Activated CD4-positive, alpha-beta T cell treated with anti-CD3 and anti-CD28 coated beads, Interleukin-2, Interleukin-4, amounts not matched to agents 100 ng/mL and 50 ng/mL, durations not matched to agents 16 hours and 8 hours (primary cell): ENCODE measurements around the gene IGF1R.

ENCODE experiments used
- DNase-seq: peaks from one replicate; pipeline ENCODE4 v3.0.0-alpha.2; 2020; ENCODE audit warnings: low spot score

Gene IGF1R

GRCh38 chr15:98671060-98672008 lies 23.0 kb downstream of the IGF1R start:
- no peak for DNase-seq

GRCh38 chr15:98673133-98673532 lies 24.8 kb downstream of the IGF1R start:
- DNase-seq = no peak

GRCh38 chr15:98674336-98674735 lies 26.0 kb downstream of the IGF1R start:
- no peak for DNase-seq

- DNase-seq = no peak
Observed at GRCh38 chr15:98676586-98677270, 28.4 kb downstream of the IGF1R start.

- DNase-seq = no peak
Observed at GRCh38 chr15:98677345-98678059, 29.2 kb downstream of the IGF1R start.

- no peak for DNase-seq
Observed at GRCh38 chr15:98678484-98678883, 30.1 kb downstream of the IGF1R start.

GRCh38 chr15:98681061-98681460 lies 32.7 kb downstream of the IGF1R start:
- no peak for DNase-seq

GRCh38 chr15:98682992-98683701 lies 34.8 kb downstream of the IGF1R start:
- DNase-seq = no peak

- no peak for DNase-seq
Observed at GRCh38 chr15:98683831-98684230, 35.5 kb downstream of the IGF1R start.

- DNase-seq = no peak
Observed at GRCh38 chr15:98684436-98684835, 36.1 kb downstream of the IGF1R start.

GRCh38 chr15:98684995-98685525 lies 36.7 kb downstream of the IGF1R start:
- no peak for DNase-seq

- DNase-seq = no peak
Observed at GRCh38 chr15:98686983-98687382, 38.6 kb downstream of the IGF1R start.

GRCh38 chr15:98689431-98689861 lies 41.1 kb downstream of the IGF1R start:
- DNase-seq = no peak

GRCh38 chr15:98690272-98690950 lies 42.1 kb downstream of the IGF1R start:
- DNase-seq = no peak

- DNase-seq = no peak
Observed at GRCh38 chr15:98692213-98692612, 43.9 kb downstream of the IGF1R start.

- no peak for DNase-seq
Observed at GRCh38 chr15:98694161-98694560, 45.8 kb downstream of the IGF1R start.

- no peak for DNase-seq
Observed at GRCh38 chr15:98698792-98699191, 50.5 kb downstream of the IGF1R start.

- no peak for DNase-seq
Observed at GRCh38 chr15:98699591-98700424, 51.5 kb downstream of the IGF1R start.

GRCh38 chr15:98700519-98700918 lies 52.2 kb downstream of the IGF1R start:
- no peak for DNase-seq

GRCh38 chr15:98703126-98703685 lies 54.9 kb downstream of the IGF1R start:
- DNase-seq = no peak
